VCaP (cell line): ENCODE results near the gene GLRX3.

Experiments used
- H3K27ac ChIP-seq: fragments of 450-650 bp; 2 replicates; pipeline ENCODE4 v1.5.1; 2017
- TF ChIP-seq, protein P1 (sequence below): fragments of 450-650 bp; conservative IDR thresholded peaks from 2 replicates; pipeline ENCODE4 v1.5.1; 2017; ENCODE audit warnings: mild to moderate bottlenecking, moderate library complexity

GLRX3 gene

DNA sequence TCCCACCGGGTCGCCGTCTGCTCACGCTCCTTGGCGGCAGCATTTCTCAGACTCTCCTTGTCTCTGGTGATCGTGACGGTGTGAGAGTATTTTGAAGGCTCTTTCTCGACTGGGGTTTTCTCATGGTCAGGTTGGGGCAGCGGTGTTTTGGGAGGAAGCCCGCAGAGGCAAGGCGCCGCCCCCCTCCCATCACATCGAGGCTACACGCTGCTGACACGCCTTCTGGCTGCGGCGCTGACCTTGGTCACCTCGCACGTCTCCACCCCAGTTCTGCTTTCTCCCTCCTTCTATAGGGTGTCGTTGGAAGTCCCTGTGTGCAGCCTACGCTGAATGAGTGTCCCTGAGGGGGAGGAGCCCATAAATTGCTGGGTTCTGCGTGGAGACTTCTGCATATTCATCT lies 55.2 kb downstream of the GLRX3 start:
- TF ChIP-seq, protein P1, sequence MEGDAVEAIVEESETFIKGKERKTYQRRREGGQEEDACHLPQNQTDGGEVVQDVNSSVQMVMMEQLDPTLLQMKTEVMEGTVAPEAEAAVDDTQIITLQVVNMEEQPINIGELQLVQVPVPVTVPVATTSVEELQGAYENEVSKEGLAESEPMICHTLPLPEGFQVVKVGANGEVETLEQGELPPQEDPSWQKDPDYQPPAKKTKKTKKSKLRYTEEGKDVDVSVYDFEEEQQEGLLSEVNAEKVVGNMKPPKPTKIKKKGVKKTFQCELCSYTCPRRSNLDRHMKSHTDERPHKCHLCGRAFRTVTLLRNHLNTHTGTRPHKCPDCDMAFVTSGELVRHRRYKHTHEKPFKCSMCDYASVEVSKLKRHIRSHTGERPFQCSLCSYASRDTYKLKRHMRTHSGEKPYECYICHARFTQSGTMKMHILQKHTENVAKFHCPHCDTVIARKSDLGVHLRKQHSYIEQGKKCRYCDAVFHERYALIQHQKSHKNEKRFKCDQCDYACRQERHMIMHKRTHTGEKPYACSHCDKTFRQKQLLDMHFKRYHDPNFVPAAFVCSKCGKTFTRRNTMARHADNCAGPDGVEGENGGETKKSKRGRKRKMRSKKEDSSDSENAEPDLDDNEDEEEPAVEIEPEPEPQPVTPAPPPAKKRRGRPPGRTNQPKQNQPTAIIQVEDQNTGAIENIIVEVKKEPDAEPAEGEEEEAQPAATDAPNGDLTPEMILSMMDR: no peak
- no peak overlapping the region for H3K27ac ChIP-seq

DNA sequence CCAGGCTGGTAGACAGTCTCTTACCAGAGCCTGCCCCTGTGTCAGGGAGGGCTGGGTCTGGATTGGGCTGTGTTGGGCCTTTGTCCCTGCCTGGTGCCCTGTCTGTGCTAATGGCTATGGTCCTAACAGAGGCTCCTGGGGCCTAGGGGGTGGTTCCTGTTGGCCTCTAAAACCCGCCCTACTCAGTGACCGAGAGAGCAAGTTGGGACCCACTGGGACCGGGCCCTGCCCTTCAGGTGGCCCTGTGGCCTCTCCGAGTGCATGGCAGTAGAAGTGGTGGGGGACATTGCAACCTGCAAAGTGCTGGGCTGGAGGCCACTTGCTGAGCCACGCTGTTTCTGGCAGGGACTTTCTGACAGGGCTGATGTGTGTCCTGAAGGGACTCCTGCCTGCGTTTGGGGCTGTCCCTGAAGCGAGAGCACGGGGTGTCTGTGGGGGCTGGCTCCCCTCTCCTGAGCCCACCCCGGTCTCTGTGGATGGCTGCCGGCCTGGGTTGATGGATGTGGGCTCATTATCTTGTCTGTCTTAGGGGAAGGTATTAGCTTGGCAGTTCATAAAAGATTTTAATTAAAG lies 56.2 kb downstream of the GLRX3 start:
- H3K27ac ChIP-seq: no peak overlapping the region
- TF ChIP-seq, protein P1: no peak

DNA sequence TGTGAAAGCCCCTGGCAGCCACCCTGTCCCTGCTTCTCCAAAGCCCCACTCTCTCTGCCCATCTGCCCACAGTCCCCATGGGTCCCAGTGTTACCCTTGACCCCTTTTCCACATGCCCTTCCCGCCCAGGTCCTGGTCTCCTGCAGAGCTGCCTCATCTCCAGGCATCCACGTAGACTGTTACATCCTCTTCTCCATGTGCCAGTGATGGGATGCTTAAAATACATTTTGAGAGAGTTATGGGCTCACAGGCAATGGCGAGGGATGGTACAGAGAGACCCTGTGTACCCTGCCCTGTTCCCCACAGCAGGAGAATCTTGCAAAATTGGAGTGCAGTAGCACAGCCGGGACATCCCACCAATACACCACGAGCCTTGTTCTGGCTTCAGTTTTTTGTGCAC lies 56.8 kb downstream of the GLRX3 start:
- H3K27ac ChIP-seq: no peak overlapping the region
- TF ChIP-seq, protein P1: no peak

DNA sequence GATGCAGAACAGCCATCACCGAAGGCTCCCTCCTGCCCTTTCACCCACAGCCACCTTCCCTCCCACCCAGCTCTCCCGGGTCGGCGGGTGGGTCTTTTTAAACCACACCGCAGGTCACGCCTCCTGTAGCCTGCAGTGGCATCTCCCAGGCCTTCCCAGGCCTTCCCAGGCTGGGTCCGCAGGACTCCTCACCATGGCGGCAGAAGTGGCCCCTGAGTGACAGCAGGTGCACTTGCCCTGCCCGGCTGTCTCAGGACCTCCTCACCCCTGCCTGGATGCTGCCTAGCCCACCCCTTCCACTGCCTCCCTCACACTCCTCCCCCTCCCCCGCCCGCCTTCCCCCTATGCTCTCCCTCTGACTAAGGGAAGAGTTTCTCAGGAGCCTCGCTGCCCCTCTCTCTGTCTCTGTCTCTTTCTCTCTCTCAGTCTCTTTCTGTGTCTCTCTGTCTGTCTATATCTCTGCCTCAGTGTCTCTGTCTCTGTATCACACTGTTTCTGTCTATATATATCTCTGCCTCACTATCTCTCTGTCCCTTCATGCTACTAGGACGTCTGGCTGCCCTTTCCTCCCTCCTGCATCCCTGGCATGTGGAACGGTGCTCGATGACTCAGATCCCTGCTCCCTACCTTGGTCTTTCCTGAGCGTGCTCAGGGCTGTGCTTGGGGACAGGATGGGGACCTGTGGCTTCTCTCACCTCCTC lies 57.5 kb downstream of the GLRX3 start:
- TF ChIP-seq, protein P1: no peak
- H3K27ac ChIP-seq: no peak overlapping the region

DNA sequence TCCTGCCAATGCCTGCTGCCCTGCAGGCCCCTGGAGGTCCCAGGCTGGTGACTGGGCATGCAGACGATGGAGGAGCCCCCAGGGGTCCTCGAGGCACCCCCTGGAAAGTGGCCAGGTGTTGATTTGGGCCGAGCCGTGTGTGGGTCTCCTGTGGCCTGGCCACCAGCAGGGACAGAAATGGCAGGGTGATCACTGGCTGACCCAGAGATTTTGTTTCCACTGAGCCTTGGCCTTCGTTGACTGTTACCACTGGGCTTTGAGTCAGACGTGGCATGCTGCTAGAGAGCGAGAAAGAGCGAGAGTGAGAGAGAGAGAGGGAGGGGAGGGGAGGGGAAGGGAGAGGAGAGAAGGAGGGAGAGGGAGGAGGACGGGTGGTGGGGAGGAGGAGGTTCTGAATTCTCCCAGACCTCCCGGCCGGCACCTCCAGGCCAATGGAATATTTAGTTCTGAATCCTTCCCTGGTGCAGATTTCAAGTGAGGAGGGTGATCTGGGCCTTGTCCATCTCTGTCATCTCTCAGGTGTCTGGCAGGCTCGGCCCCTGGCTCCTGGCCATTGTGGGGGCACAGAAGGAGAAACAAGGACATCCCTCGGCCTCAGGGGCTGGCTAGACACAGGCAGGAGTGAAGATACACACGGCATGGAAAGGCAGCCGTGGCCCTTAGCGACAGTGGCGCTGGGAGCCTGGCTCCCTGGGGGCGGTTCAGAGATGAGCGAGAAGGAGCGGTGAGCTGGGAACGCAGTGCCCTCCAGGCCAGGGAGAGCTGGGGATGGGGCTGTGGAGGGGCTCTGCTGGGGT lies 58.2 kb downstream of the GLRX3 start:
- H3K27ac ChIP-seq: no peak overlapping the region
- TF ChIP-seq, protein P1: no peak

DNA sequence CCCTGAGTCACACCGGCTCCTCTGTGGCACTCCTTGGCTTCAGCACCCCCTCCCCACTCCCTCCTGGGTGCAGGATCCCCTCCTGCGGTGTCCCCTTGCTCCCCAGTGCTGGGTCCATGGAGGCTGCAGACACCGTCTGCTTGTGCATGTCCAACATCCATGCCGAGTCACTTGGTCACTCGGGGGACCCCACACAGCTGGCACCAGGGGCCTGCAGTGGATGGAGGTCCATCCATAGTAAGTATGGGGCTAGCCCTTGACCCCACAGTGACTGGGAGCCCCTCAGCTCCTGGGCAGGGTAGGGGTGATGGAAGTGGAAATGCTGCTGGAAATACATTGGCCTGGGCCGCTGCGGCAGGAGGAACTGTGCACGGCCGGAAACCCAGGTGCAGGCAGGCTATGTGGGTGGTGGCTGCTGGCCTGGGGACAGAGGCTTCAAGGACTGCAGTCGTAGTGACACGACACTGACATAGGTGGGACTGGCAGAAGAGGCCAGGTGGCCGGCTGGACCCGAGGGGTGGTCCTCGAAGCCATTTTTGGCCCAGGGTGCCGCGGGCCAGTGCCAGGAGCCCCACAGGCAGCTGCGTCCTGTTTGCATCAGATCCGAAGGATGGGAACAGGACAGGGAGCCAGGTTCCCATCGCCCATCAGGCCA lies 58.9 kb downstream of the GLRX3 start:
- TF ChIP-seq, protein P1: no peak
- H3K27ac ChIP-seq: no peak overlapping the region

DNA sequence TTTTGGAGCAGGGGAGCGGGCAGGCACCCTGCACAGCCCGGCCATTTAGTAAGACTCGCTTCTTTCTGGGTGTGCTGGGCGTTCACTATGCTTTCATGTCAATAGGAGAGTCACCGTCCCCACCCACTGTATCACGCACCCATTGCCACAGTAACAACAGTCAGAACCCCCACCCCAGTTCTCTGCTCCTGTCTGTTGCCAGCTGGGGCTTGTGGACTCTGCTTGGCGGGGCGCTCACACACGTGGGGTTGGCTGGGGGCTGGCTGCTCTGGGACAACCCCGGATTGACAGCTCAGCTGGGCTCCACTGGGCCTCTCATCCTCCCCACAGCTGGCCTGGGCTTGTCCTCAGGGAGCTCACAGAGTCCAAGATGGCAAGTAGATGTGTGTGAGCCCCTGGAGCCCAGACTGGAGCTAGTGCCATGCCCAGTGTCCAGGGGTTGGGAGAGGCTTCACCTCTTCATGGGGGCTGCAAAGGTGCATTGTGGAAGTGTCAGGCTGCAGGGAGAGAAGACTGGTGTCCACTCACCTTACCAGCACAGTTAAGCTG lies 59.6 kb downstream of the GLRX3 start:
- TF ChIP-seq, protein P1: no peak
- no peak overlapping the region for H3K27ac ChIP-seq
